Adrenal gland (tissue), 12 donors: ENCODE data around the gene ODF2. TPM values are rescaled to one million over a fixed set of nuclear protein-coding genes. Genes with fewer than 3 reads are reported as not detected.
A peak's percentile ranks its signal among the peaks of the same experiment; 100 is the strongest.

Experiments
- DNase-seq, 7 donors: peaks; one replicate each; pipeline ENCODE4 v3.0.0-alpha.2; 2019 to 2020
- H3K27ac ChIP-seq, 5 donors: fragments of 200-600 bp; sonication (generic) in 4 of 5; 1 replicate in 3 of 5; 2 replicates in 2 of 5; pipeline versions ENCODE4 v1.5.1 to v1.8.0; 2016 to 2020; ENCODE audit warnings: mild to moderate bottlenecking in 1 of 5
- H3K27me3 ChIP-seq: fragments of 200-600 bp; 2 replicates; pipeline ENCODE4 v1.8.0; 2021
- H3K36me3 ChIP-seq, 2 donors: fragments of 200-600 bp; replicated peaks in 1 of 2; 1 replicate in 1 of 2; 2 replicates in 1 of 2; pipeline versions ENCODE4 v1.5.1 to v1.8.0; 2018 to 2022
- H3K4me1 ChIP-seq, 2 donors: fragments of 200-600 bp; replicated peaks in 1 of 2; 1 replicate in 1 of 2; 2 replicates in 1 of 2; pipeline versions ENCODE4 v1.5.1 to v1.8.0; 2018 to 2021
- H3K4me3 ChIP-seq, 4 donors: fragments of 200-600 bp; sonication (generic) in 3 of 4; one replicate each; pipeline ENCODE4 v1.5.1; 2016 to 2018
- H3K9me3 ChIP-seq, 3 donors: fragments of 200-600 bp; sonication (generic) in 1 of 3; replicated peaks in 1 of 3; 1 replicate in 2 of 3; 2 replicates in 1 of 3; pipeline versions ENCODE4 v1.5.1 to v1.8.0; 2016 to 2021
- CTCF ChIP-seq, 6 experiments: fragments of 450-650 bp in 4 of 6; fragments of 200-600 bp in 2 of 6; sonication (generic) in 1 of 6; IDR thresholded peaks; 1 replicate in 5 of 6; 2 replicates in 1 of 6; pipeline versions ENCODE4 v1.5.1 to v1.8.0; 2016 to 2021; ENCODE audit warnings: antibody characterized with exemption in 6 of 6, mild to moderate bottlenecking in 2 of 6, moderate library complexity in 1 of 6
- POLR2A ChIP-seq, 2 donors: fragments of 450-650 bp; IDR thresholded peaks; one replicate each; pipeline ENCODE4 v1.6.1; 2017; ENCODE audit warnings: antibody characterized with exemption in 2 of 2, mild to moderate bottlenecking in 2 of 2, moderate library complexity in 1 of 2
- WGBS, 4 donors: extraction: QIAGEN DNeasy Blood & Tissue Kit in 2 of 4; methylation state at CpG; one replicate each; pipeline versions ENCODE4 v1.1.5 to v1.1.7; 2013 to 2017; 5-methylcytosine and 5-hydroxymethylcytosine counted together
- intact Hi-C, 2 donors: fragments of 100-400 bp; cut with DNase I; formaldehyde crosslinking; loops; one replicate each; pipeline versions ENCODE4 v1.14.1 to v1.15.0; 2022 to 2023
- polyA plus RNA-seq, 3 donors: library from polyadenylated mRNA; stranded (reverse); fragments of 200-250 nt in 2 of 3; fragments of 350-450 nt in 1 of 3; fragmentation: Illumina TruSeq in 1 of 3; extraction: RNeasy Lipid Tissue Mini Kit (QIAGEN cat#74804) in 1 of 3; gene quantifications; one replicate each; pipeline ENCODE4 v1.2.3, GENCODE V29; 2013 to 2014
- total RNA-seq, 9 donors: library from RNA; depleted of rRNA in 4 of 9; stranded (reverse); fragments of >200 nt in 4 of 9; fragments of 120-200 nt in 1 of 9; fragmentation: NEBNext Ultra II Directional in 1 of 9; extraction: Animal tissue kit (Norgen Biotek cat#: 25700) in 1 of 9; gene quantifications; one replicate each; pipeline versions ENCODE4 v1.1.0 to v1.2.4, GENCODE V29; 2013 to 2023
- donor health status: healthy with polysubstance abuse.
- donor health status: Bipolar disorder and iron deficiency.
- donor health status: DM: yes; HTN: yes; CAD: no.
- donor health status: DM: no; HTN: no; CAD: no.
- donor health status: DM: no; HTN: no; CAD: no.
- donor health status: DM: yes; HTN: yes; CAD: no.

ODF2 gene
- total and polyA plus RNA-seq, 12 donors, result 10.2 to 21.6 (median 16.1) TPM

GRCh38 chr9:128512820-128513219, 57.0 kb downstream of the ODF2 start:
- no peaks in the 10 kb centered on the region for H3K4me1 ChIP-seq
- no peak for TF ChIP-seq POLR2A (IDR thresholded peaks at IDR 0.05)
- TF ChIP-seq CTCF (IDR thresholded peaks at IDR 0.05), result no peak
- intact Hi-C loops, result no loop called here
- no peak overlapping the region for H3K27ac ChIP-seq
- DNase-seq, result no peak
- WGBS, 4 donors, result 94 to 98% (median 96%) methylated on average over 9 of the region's 9 CpGs
- H3K4me3 ChIP-seq, result no peak overlapping the region
- H3K36me3 ChIP-seq, result peaks cover 0 to 72% of the 10 kb centered on the region in 2 donors
- H3K27me3 ChIP-seq, result no peaks in the 10 kb centered on the region
- H3K9me3 ChIP-seq, result no peaks in the 10 kb centered on the region

GRCh38 chr9:128521956-128522355, 66.2 kb downstream of the ODF2 start:
- intact Hi-C loops, result loop anchor here in 1 of 2 donors (10.0 kb wide), 1 partner anchor 63 kb away; no protein-coding TSS in a partner anchor
- H3K27ac ChIP-seq, result no peak overlapping the region
- H3K9me3 ChIP-seq, result no peaks in the 10 kb centered on the region
- TF ChIP-seq POLR2A (IDR thresholded peaks at IDR 0.05) (no peak), CTCF (IDR thresholded peaks at IDR 0.05) (no peak)
- no peaks in the 10 kb centered on the region for H3K27me3 ChIP-seq
- DNase-seq, result no peak
- H3K36me3 ChIP-seq, result peaks cover 0 to 48% of the 10 kb centered on the region in 2 donors
- 91 to 95% (median 93%) methylated on average over 6 of the region's 6 CpGs for WGBS, 4 donors
- peaks cover 0 to 10% of the 10 kb centered on the region in 2 donors for H3K4me1 ChIP-seq
- no peak overlapping the region for H3K4me3 ChIP-seq

GRCh38 chr9:128523199-128523925, 67.6 kb downstream of the ODF2 start:
- WGBS, 4 donors, result 45 to 59% (median 50%) methylated on average over 13 of the region's 13 CpGs
- peak; percentile 18 to 77 (median 42) for DNase-seq
- TF ChIP-seq POLR2A (IDR thresholded peaks at IDR 0.05) (no peak), CTCF (IDR thresholded peaks at IDR 0.05) (no peak)
- Histone ChIP-seq H3K27ac (peak overlapping the region in 1 of 5 donors; percentile 13), H3K4me1 (peaks cover 0 to 10% of the 10 kb centered on the region in 2 donors), H3K27me3 (no peaks in the 10 kb centered on the region), H3K9me3 (no peaks in the 10 kb centered on the region), H3K4me3 (no peak overlapping the region), H3K36me3 (peaks cover 0 to 47% of the 10 kb centered on the region in 2 donors)
- intact Hi-C loops, result loop anchor here in 1 of 2 donors (10.0 kb wide), 1 partner anchor 61 kb away; no protein-coding TSS in a partner anchor

- DNase-seq, result no peak
- TF ChIP-seq POLR2A (IDR thresholded peaks at IDR 0.05), result no peak
- TF ChIP-seq CTCF (IDR thresholded peaks at IDR 0.05), result no peak
- Histone ChIP-seq H3K27ac (no peak overlapping the region), H3K9me3 (no peaks in the 10 kb centered on the region), H3K36me3 (peaks cover 0 to 70% of the 10 kb centered on the region in 2 donors), H3K4me3 (no peak overlapping the region), H3K27me3 (no peaks in the 10 kb centered on the region), H3K4me1 (peaks cover 0 to 10% of the 10 kb centered on the region in 2 donors)
- WGBS, 4 donors, result 91 to 100% (median 97%) methylated on average over 2 of the region's 2 CpGs
- intact Hi-C loops, result loop anchor here in 1 of 2 donors (10.0 kb wide), 1 partner anchor 58 kb away; no protein-coding TSS in a partner anchor
Measured at GRCh38 chr9:128526720-128527119, 70.9 kb downstream of the ODF2 start.
